ENCODE results near the gene CD22. TPM values are rescaled to one million over a fixed set of nuclear protein-coding genes. Genes with fewer than 3 reads are reported as not detected.

The CD22 gene
- total RNA-seq, 1 experiment from 2014 or later = 0.56 TPM

GRCh38 chr19:35349614-35350521 is 20.9 kb downstream of the CD22 start:
- intact Hi-C loops (cut with micrococcal nuclease) = loop anchor here (10.0 kb wide), 1 partner anchor 85 kb away; the partner anchor contains the start of gene USF2
- Mint-ChIP-seq H3K4me3 (ENCODE audit: unreplicated experiment) (no peak overlapping the region), H3K36me3 (ENCODE audit: insufficient read depth, unreplicated experiment) (no peaks in the 10 kb centered on the region), H3K27ac (ENCODE audit: low read depth, unreplicated experiment) (no peak overlapping the region), H3K27me3 (ENCODE audit: insufficient read depth, unreplicated experiment) (peaks cover 22% of the 10 kb centered on the region), H3K9me3 (ENCODE audit: unreplicated experiment) (no peaks in the 10 kb centered on the region), H3K4me1 (ENCODE audit: insufficient read depth, unreplicated experiment) (peaks cover 4% of the 10 kb centered on the region)
- POLR2A ChIA-PET = no interaction called here
- no peak for TF ChIP-seq CTCF (IDR thresholded peaks at IDR 0.05; ENCODE audit: unreplicated experiment)
- no peak for DNase-seq (ENCODE audit: unreplicated experiment)
- CTCF ChIA-PET = interaction anchor here (0.9 to 1.5 kb wide), 3 partner anchors 117 to 145 kb away, joined by 3 to 7 read pairs (median 6); no protein-coding TSS in a partner anchor
- no TSS peak for BruUV-seq (replicated peaks)

- H3K4me3 Mint-ChIP-seq (ENCODE audit: unreplicated experiment) = no peak overlapping the region
- no TSS peak for BruUV-seq (replicated peaks)
- peaks cover 28% of the 10 kb centered on the region for H3K27me3 Mint-ChIP-seq (ENCODE audit: insufficient read depth, unreplicated experiment)
- DNase-seq (ENCODE audit: unreplicated experiment) = no peak
- TF ChIP-seq CTCF (IDR thresholded peaks at IDR 0.05; ENCODE audit: unreplicated experiment) = no peak
- intact Hi-C loops (cut with micrococcal nuclease) = loop anchor here (10.0 kb wide), 1 partner anchor 86 kb away; the partner anchor contains the start of gene USF2
- no peaks in the 10 kb centered on the region for H3K36me3 Mint-ChIP-seq (ENCODE audit: insufficient read depth, unreplicated experiment)
- ChIA-PET POLR2A (no interaction called here), CTCF (interaction anchor here (0.7 to 1.5 kb wide), 4 partner anchors 70 to 119 kb away, joined by 3 to 6 read pairs (median 3); no protein-coding TSS in a partner anchor)
- no peaks in the 10 kb centered on the region for H3K9me3 Mint-ChIP-seq (ENCODE audit: unreplicated experiment)
- H3K27ac Mint-ChIP-seq (ENCODE audit: low read depth, unreplicated experiment) = no peak overlapping the region
- H3K4me1 Mint-ChIP-seq (ENCODE audit: insufficient read depth, unreplicated experiment) = peaks cover 4% of the 10 kb centered on the region
Measured at GRCh38 chr19:35350591-35350990, 21.6 kb downstream of the CD22 start.

GRCh38 chr19:35351411-35352176 is 22.6 kb downstream of the CD22 start:
- intact Hi-C loops (cut with micrococcal nuclease) = loop anchor here (1.0 to 10.0 kb wide), 3 partner anchors 87 to 144 kb away; partner anchors contain the start of gene USF2
- no peaks in the 10 kb centered on the region for H3K9me3 Mint-ChIP-seq (ENCODE audit: unreplicated experiment)
- peaks cover 33% of the 10 kb centered on the region for H3K27me3 Mint-ChIP-seq (ENCODE audit: insufficient read depth, unreplicated experiment)
- no peak overlapping the region for H3K27ac Mint-ChIP-seq (ENCODE audit: low read depth, unreplicated experiment)
- ChIA-PET CTCF (interaction anchor here (1.1 to 7.1 kb wide), 12 partner anchors 14 to 241 kb away, joined by 3 to 143 read pairs (median 6); no protein-coding TSS in a partner anchor), POLR2A (no interaction called here)
- peaks cover 4% of the 10 kb centered on the region for H3K4me1 Mint-ChIP-seq (ENCODE audit: insufficient read depth, unreplicated experiment)
- DNase-seq (ENCODE audit: unreplicated experiment) = no peak
- no peak for TF ChIP-seq CTCF (IDR thresholded peaks at IDR 0.05; ENCODE audit: unreplicated experiment)
- no peaks in the 10 kb centered on the region for H3K36me3 Mint-ChIP-seq (ENCODE audit: insufficient read depth, unreplicated experiment)
- H3K4me3 Mint-ChIP-seq (ENCODE audit: unreplicated experiment) = no peak overlapping the region
- no TSS peak for BruUV-seq (replicated peaks)

GRCh38 chr19:35352177-35352447 is 23.1 kb downstream of the CD22 start:
- intact Hi-C loops (cut with micrococcal nuclease) = loop anchor here (1.0 to 10.0 kb wide), 3 partner anchors 87 to 143 kb away; partner anchors contain the start of gene USF2
- ChIA-PET POLR2A (interaction anchor here (1.7 kb wide), 2 partner anchors 117 to 143 kb away, joined by 6 to 14 read pairs; no protein-coding TSS in a partner anchor), CTCF (interaction anchor here (0.8 to 7.1 kb wide), 22 partner anchors 8 to 253 kb away, joined by 3 to 143 read pairs (median 5); no protein-coding TSS in a partner anchor)
- peaks cover 33% of the 10 kb centered on the region for H3K27me3 Mint-ChIP-seq (ENCODE audit: insufficient read depth, unreplicated experiment)
- no peak for TF ChIP-seq CTCF (IDR thresholded peaks at IDR 0.05; ENCODE audit: unreplicated experiment)
- DNase-seq (ENCODE audit: unreplicated experiment) = no peak
- no peak overlapping the region for H3K27ac Mint-ChIP-seq (ENCODE audit: low read depth, unreplicated experiment)
- peaks cover 4% of the 10 kb centered on the region for H3K4me1 Mint-ChIP-seq (ENCODE audit: insufficient read depth, unreplicated experiment)
- H3K9me3 Mint-ChIP-seq (ENCODE audit: unreplicated experiment) = no peaks in the 10 kb centered on the region
- no peaks in the 10 kb centered on the region for H3K36me3 Mint-ChIP-seq (ENCODE audit: insufficient read depth, unreplicated experiment)
- no peak overlapping the region for H3K4me3 Mint-ChIP-seq (ENCODE audit: unreplicated experiment)
- BruUV-seq (replicated peaks) = no TSS peak

All from MCF 10A (cell line).